GM12891 (cell line): ENCODE results near the gene TANGO6.

Experiments
- PAX5 ChIP-seq: IDR thresholded peaks from 2 replicates; pipeline ENCODE4 v1.6.1; 2011; ENCODE audit warnings: low read length, moderate library complexity, mild to moderate bottlenecking; ENCODE audit not compliant: insufficient read depth, severe bottlenecking
- POLR2A ChIP-seq: IDR thresholded peaks from 2 replicates; pipeline ENCODE4 v1.6.1; 2011; ENCODE audit warnings: low read depth, low read length, control low read depth
- POLR2AphosphoS5 ChIP-seq: IDR thresholded peaks from 2 replicates; pipeline ENCODE4 v1.6.1; 2011; ENCODE audit warnings: low read depth, low read length, control low read depth
- POU2F2 ChIP-seq: IDR thresholded peaks from 2 replicates; pipeline ENCODE4 v1.6.1; 2011; ENCODE audit warnings: low read depth, mild to moderate bottlenecking, control low read depth, low read length, moderate library complexity
- SPI1 ChIP-seq: IDR thresholded peaks from 2 replicates; pipeline ENCODE4 v1.6.1; 2011; ENCODE audit warnings: low read depth, low read length, control low read depth
- TAF1 ChIP-seq: IDR thresholded peaks from 2 replicates; pipeline ENCODE4 v1.6.1; 2011; ENCODE audit warnings: low read depth, low read length, control low read depth

DNA sequence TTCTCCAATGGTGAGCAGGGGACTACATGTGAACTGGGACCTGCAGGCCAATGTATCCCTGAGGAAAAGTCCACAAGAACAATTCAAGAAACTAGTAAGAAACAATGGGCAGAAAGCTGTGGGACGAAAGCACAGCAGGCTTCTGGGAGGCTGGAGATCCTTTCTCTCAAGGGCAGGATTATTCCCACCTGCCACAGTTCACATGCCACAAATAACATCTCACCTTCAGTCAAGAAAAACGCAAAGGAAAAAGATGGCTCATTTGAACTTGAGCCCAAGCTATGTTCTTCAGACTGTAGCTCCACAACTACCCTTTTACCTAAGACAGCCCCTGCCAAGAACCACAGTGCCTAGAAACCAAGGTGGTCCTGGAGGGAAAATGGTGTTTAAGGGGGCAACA, 275.1 kb downstream of the TANGO6 start:
- TF ChIP-seq POLR2A (no peak), SPI1 (no peak), POLR2AphosphoS5 (no peak), TAF1 (no peak), PAX5 (no peak), POU2F2 (no peak)
